Stimulated activated CD8-positive, alpha-beta memory T cell treated with anti-CD3 and anti-CD28 coated beads, Interleukin-4, amount 100 ng/mL, for 24 hours (primary cell): ENCODE results near the gene CDH4.
"Not testable (repeated sequence)": the region's sequence is repeated elsewhere in the genome, so short reads cannot be mapped to it uniquely, and the experiment has no call there.

ENCODE experiments used
- DNase-seq: peaks from one replicate; pipeline ENCODE4 v3.0.0-alpha.2; 2020; ENCODE audit warnings: low read depth

The CDH4 gene

DNA sequence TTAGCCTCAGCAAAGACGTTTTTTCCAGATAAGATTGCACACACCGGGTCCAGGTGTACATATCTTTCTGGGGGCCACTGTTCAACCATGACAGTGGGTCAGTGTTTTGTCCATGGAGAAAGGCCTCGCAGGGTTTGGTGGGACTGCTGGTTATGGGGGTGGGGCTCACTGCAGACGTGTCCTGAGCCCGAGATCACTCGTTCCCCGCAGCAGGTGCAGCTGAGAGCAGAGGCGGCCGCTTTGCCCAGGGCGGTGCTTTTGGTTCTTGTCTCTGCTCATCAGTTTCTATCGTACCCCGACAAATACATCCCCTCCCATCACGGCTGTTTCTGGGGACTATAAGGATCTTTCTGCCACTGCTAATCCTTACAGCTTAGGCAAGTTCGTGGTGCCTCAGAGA lies 166.9 kb downstream of the CDH4 start:
- no peak for DNase-seq

DNA sequence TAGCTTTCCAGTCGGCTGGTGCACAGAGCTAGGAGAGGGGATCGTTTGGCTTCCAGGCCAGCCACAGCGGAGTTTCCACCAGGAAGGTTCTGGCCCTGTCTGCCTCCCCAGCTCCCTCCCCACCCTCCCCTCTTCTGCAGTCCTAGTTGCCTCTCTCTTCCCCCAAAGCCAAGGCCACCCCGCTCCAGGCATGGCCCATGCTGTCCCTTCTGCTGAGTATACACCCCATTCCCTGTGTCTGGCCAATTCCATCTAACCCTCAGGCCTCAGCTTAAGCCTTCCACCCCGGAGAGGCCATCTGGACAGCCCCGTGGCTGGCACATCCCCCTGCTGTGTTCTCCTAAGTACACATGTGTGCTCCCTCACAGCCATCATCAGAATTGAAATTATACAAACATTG lies 167.4 kb downstream of the CDH4 start:
- DNase-seq: no peak

DNA sequence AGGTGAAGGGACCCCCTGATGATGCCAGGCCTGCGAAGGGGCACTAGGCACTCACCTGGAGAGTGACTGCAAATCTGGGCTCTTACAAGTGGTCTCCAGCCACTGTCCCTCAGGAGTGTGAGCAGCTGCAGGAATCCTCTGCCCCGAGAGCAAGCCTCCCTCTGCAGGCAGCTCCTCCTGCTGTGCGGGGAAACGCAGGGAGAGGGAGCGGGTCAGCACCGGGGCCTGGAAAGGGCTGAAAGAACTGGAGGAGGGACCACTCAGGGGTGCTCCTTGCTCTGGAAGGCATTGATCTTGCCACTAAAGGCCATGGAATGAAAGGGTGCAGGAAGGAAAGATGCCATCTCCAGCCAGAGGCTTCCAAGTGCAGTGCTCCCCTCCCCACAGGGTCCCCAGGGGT lies 168.0 kb downstream of the CDH4 start:
- DNase-seq: no peak

DNA sequence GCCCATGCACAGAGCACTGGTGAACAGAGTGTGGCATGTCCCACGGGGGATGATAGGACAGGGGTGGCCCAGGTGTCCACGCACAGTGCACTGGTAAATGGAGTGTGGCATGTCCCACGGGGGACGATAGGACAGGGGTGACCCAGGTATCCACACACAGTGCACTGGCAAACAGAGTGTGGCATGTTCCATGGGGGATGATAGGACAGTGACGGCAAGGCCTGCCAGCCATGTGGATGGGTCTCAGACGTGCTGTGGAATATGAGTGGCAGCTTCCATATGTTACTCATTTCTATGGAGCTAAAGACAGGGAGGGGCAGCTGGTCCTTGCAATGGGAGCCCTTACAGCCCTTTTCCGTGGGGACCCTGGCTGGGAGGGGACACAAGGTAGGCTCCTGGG lies 168.7 kb downstream of the CDH4 start:
- DNase-seq: no peak

DNA sequence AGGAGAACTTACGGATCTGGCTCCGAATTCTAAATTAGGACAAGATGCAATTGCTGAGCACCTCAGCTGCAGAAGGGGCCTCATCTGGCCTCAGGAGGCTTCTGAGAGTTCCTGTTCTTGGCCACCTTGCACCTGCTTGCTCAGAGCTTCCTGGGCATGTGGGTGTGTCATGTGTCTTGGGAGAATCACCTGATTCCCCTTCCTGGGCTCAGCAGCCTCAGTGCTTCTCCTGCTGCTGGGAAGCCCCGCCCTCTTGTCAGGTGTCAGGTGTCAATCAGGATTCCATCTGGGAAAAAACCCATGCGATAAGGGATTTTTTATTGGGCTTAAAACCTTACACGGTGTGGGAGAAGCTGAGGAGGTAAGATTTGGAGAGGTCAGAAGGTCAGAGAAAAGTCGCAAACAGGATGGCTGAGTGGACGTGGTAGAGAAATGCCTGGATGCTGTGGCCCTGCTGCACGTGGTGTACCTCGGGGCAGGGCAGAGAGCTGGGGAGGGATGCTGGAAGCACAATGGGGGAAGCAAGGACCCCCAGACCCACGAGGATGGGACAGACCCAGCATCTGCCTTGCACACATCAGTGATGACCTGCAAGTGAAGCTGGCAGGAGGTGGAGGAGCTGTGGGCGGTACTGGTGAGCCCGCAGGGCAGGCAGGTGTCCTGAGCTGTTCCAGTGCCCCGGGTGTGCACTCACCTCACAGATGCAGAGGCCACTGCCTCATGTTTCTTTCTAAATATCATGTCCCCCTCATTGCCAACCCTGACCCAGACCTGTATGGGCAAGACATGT lies 170.8 kb downstream of the CDH4 start:
- no peak for DNase-seq

DNA sequence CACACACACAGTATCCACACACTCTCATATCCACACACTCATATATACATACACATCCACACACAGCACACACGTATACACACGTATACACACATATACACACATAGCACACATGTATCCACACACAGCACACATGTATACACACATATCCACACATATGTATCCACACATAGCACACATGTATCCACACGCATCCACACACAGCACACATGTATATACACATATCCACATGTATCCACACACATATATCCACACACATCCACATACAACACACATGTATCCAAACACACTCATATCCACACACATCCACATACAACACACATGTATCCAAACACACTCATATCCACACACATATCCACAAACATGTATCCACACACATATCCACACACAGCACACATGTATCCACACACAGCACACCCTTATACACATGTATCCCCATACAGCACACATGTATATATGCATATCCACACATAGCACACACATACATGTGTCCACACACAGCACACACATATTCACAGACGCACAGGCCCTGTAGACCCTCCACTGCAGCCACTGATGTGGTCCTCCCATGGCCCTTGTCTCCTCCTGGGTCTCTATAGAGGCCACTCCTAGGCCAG lies 172.1 kb downstream of the CDH4 start:
- DNase-seq: no peak

DNA sequence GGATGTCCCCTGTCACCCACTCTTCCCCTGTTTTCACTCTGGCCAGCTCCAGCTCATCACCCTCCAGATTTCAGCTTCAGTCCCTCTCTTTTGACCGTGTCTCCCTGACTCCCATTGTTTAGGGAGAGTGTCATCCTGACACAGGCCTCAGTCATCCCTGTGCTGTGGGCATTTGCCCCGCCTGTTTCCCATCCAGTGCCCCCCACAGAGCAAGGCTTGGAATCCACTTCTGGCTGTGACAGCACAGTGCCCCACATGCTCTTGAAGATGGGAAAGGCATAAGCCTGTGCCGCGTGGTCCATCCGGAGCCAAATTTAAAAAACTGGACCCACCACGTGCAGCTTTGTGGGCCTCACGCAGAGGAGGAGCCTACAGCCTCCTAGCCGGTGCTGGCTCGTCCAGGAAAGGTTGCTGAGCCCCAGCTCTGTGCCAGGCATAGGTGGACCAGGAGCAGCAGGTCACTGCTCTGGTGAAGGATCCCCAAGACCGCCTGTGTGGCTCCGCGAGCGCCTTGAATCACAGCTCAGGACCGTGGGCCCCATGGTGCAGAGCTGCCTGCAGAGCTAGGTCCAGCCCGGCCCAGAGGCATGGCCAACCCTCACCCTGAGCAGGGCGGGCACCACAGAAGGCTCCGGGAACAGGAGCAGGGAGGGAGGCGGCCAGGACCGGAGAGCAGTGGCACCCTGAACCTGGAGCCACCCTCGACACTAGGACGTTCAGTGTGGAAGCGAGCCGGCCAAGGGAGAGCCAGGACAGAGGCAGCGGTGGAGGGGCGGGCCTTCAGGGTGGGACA lies 172.8 kb downstream of the CDH4 start:
- DNase-seq: no peak

DNA sequence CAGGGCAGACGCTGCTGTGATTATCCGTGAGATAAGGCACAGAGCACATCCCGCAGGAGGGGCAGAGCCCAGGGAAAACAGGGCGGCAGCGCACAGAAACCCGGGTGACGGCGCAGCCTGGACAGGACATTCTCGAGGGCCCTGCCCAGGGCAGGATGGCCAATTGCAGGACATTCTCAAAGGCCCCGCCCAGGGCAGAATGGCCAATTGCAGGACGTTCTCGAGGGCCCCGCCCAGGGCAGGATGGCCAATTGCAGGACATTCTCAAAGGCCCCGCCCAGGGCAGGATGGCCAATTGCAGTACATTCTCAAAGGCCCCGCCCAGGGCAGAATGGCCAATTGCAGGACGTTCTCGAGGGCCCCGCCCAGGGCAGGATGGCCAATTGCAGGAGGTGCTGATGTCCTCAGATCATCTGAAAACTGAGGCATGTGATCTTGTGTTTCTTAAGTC lies 173.5 kb downstream of the CDH4 start:
- not testable (repeated sequence) for DNase-seq

DNA sequence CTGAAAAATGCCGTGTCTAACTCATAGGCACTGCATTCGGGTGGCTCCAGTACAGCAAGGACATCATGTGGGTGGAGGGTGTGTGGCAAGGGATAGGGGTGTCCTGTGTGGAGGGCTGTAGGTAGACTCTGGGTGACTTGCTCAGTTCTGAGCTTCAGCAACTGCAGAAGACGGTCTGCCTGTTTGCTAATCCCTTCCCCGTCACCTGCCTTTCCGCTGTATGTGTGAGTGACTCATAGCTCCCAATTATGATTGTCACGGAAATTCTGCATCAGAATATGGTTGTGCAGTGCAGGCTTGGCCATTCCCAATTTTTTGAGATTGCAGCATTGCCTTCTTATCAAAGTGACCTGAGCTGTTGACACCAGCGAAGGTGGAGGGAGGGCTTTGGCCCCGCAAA lies 174.3 kb downstream of the CDH4 start:
- DNase-seq: no peak

DNA sequence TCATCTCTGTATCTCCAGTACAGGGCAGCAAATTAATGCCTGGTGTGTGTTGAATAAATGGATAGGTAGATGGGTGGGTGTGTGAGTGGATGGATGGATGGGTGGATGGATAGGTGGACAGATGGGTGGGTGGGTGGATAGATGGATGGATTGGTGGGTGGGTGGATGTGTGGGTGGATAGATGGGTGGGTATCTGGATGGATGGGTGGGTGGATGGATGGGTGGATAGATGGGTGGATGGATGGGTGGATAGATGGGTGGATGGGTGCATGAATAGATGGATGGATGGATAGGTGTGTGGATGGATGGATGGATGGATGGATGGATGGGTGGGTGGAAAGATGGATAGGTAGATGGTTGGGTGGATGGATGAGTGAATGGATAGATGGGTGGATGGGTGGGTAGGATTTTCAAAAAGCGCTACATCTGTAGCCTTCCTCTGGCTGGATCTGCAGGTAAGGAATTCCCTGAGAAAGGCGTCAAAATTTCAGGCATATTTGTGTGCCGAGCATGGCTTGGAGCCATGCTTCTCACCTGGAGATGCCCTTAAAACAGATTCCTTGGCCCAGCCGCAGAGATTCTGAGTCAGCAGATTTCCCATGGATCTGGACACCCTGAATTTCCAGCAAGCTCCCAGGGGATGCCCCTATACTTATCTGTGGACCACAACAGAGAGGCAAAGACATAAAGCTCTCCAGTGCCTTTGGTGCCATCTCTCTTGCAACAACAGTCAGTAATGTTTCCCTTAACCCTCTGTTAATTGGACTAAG lies 177.6 kb downstream of the CDH4 start:
- no peak for DNase-seq

DNA sequence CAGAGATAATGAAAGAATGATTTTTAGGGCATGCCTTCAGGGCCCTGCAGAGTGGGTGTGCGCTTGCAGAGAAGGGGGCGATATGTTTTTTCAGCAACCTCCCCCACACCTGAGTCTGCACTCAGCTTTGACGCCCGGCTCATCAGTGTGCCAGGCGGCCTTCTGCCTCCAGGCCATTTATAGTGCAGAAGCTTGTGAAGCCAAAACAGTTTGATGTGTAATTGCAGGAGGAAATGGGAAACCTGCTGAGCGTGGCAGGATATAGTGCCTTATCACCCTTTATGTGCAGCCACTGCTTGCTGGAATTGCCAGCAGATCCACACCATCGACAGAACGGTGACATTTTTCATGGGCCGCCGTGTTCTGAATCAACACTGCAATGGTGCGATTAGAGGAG lies 178.2 kb downstream of the CDH4 start:
- no peak for DNase-seq

DNA sequence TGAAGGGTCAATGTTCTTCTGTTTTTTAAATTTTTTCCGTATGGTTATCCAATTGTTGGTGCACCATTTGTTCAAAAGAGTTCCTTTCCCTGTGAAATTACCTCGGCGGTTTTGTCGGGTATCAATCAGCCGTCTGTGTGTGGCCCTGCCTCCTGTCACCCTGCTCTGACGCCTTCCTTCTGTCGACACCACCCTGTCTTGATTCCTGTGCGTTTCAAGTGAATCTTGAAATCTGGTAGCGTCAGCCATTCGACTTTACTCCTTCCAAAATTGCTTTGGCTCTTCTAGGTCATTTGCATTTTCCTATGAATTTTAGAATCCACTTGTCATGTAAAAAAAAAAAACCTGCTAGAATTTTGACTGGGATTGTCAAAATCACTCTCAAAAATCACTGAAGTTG lies 181.1 kb downstream of the CDH4 start:
- no peak for DNase-seq

DNA sequence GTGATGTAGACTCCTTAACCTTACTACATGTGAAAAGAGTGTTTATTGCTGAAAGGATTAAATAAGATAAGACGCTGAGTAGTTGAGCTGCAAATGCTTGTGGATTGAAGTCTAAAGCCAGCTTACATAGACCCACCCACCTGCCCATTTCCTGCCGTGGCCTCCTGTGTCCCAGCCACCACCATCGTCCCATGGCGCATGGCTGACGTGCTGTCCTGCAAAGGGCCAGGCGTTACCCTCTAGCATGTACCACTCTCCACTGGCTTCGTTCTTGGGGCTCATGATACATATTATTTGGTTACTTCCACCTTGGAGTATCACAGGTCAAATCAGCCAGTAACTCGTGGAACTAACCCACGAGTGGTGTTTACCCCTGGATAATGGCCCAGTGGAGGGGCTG lies 181.8 kb downstream of the CDH4 start:
- no peak for DNase-seq

DNA sequence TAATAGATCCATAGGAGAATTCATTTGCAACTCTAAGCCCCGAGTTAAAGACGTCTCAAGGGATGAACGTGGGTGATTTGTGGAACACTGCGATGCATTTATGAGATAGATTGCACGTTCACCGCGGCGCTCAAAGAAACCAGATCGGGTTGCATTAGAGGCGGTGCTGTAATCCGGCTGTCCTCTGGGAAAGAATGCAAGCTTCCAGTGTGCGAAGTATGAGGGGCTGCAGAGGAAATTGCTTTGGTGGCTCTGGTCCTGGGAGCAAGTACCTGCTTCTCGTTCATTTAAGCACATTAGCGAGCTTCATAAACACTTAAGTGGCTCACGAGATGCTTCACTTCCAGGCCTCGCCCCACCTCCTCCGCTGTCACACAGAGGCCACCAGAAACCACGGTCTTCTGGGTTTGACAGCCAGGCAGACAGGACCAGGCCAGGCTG lies 182.3 kb downstream of the CDH4 start:
- no peak for DNase-seq

DNA sequence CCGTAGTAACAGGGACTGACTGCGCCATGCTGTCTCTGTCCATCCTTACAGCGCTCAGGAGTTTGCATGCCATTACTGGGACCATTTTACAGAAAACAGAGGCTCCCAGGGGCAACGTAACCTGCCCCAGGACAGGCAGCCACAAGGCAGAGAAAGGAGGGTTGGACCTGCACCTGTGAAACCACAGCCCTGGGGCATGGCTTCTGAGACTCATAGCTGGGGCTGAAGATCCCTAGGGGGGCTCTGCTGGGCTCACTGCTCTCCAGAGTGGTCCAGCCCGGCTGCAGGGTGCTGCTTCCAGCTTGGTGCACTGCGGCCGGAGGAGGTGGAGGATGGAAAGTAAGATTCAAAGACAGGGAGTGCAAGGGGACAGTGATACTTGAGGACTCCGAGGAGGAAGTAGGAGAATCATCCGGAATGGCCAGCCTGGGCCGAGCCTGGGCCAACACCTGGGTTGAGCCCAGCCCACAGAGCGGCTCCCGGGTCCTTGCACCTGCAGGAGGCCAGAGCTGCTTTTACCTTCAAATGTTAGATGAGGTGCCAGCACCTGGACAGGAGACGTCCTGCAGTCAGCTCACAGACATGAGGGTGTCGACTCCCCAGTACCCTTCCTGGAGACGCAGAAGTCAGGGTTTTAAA lies 183.2 kb downstream of the CDH4 start:
- no peak for DNase-seq

DNA sequence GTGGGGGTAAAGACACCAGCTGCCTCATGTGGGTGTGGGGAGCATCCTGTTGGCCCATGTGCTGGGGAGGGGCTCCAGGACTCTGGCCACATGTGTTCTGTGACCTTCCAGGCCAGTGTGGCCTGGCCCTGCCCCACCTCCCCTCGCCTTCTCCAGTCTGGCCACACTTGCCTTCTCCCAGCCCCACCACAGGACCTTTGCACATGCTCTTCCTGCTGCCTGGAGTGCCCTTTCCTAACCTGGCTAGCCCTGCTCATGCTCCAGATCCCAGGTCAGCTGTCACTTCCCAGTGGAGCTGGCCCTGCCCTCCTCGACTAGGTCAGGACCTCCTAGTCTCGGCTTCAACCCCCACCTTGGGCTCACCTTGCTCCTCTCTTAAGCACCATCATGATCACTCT lies 183.8 kb downstream of the CDH4 start:
- DNase-seq: no peak

DNA sequence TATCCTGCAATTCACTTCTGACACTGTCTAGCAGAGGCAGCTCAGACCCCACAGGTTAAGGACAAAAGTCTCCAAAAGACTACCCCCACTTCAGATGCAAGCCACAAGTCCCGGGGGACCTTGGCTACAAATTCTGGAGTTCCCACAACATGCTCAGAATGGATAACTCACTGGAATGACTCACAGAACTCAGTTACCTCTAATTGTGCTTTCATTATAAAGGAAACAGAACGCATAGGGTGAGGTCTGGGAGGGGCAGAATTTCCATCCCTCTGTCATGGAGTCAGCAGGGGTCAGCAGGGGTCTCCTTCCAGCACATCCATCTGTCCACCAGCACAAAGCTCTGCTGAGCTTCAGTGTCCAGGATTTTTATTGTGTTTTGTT lies 184.2 kb downstream of the CDH4 start:
- DNase-seq: no peak

DNA sequence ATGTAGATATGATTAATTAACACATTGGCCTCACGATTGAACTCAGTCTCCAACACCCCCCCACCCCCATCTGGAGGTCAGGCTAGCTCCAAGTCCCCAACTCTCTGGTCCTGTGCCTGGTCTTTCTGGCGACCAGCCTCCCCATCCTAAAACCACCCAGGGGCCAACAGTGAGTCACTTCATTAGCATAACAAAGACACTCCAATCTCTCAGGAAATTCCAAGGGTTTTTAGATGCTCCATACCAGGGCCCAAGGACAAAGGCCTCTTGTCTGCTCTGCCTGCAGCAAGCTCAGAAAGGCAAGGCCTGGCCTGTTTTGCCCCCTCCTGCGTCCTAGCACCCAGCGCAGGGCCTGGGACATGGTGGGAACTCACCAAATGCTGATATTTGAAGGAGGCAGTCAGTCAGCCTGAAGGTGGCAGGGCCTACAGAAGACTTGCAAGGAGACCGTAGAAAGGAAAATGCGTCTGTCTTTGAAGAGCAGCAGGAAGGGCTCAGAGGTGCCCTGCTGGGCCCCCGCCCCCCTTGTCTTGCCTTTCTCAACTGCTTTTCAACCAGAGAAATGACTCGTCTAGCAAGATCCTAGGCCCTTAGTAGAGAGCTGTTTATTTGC lies 184.7 kb downstream of the CDH4 start:
- no peak for DNase-seq

DNA sequence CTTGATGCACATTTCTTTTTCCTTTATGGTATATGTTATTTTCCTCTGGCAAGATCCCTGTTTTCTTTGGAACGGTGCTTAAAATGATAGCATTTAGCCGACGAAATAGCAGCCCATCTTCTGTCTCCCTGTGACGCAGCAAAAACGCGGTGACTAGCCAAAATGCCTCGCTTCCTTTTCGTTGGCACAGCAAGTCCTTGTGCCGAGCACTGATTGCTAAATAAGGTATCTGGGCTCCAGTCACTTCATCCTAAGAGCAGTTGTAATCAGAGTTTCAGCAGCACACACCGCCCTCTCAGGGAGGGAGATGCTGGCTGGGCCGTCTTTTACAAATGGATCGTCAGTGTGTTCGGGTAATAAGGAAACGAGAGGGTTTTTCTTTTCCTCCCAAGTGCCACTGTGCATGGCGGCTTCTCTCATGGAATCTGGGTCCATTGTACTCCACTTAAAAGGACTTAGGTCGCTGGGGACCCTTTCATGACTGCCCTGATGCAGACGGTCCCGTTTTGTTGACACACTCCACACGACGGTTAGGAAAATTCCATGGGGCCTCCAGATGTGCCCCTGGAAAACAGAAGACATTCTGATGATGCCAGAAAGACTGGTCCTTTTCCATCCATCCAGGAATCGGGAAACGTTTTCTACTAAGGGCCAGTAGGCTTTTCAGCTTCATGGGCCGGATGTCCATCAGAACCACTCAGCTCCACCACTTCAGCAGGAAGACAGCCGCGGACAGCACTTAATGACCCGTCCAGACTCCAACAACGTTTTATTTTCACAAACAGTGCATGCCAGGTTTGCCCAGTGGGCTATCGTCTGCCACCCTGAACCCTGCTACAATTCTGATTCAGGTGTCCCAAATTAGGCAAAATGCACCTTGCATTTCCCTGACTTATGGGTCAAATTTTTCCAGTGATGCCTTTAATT lies 185.5 kb downstream of the CDH4 start:
- DNase-seq: no peak

DNA sequence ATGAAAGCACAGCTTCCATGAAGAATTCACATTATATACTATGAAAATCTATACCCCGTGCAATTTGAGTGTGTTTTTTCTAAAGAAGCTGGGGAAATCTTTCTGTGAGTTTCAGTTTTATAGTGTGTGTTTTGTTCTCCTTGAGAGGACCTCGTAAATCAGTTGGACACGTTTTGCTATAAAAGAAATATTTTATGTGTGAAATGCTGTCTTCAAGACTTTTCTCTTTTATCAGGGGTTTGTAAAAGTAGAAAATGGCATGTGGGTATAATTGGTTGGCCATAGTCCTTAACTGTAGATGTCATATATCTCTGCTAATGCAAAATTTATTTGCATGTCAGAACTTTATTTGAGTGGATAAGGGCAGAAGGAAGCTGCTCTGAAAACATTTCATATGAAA lies 186.2 kb downstream of the CDH4 start:
- DNase-seq: no peak
